HepG2 (cell line): Measurements from ENCODE around the gene PARP15. TPM values are rescaled to one million over a fixed set of nuclear protein-coding genes. Genes with fewer than 3 reads are reported as not detected.

Experiments used
- ATAC-seq: fragments of 200-7000 bp; cut with Tn5 transposase; 3 replicates; pipeline ENCODE4 v1.9.1; 2020; ENCODE audit warnings: mild to moderate bottlenecking, moderate library complexity
- BruUV-seq: library from RNA; stranded (reverse); fragments of 400-500 nt; replicated peaks from 2 replicates; lab custom pipeline; 2021; lab: Mats Ljungman, UMichigan
- CTCF ChIA-PET: fragments of 300-600 bp; formaldehyde crosslinking; extraction: SDS; loops from one replicate; lab custom pipeline; 2021; ENCODE audit warnings: low total read pairs, inconsistent platforms, low intra/inter-chr PET ratio; lab: Yijun Ruan, JAX
- POLR2A ChIA-PET: fragments of 350-600 bp; sonication (Branson Sonifier 250); formaldehyde crosslinking; loops from one replicate; lab custom pipeline; 2020; ENCODE audit warnings: antibody characterized with exemption, inconsistent platforms; lab: Yijun Ruan, JAX
- DNase-seq: peaks from one replicate; pipeline ENCODE4 v3.0.0-alpha.2; 2015; ENCODE audit warnings: low spot score
- FAIRE-seq: peaks from 3 replicates; lab custom pipeline; 2011; peaks lifted over from hg19 to GRCh38; lab: Jason Lieb, UNC
- H2AFZ ChIP-seq: one replicate; pipeline ENCODE4 v1.6.1; 2011; ENCODE audit warnings: low read length, inconsistent platforms
- H3K27ac ChIP-seq: fragments of 300-600 bp; 3 replicates; pipeline ENCODE4 v1.8.0; 2011; ENCODE audit warnings: mixed run types, mild to moderate bottlenecking, mixed read lengths, low read length, inconsistent platforms; ENCODE audit not compliant: insufficient read depth; ENCODE audit errors: extremely low read length
- H3K27me3 ChIP-seq, 2 experiments: fragments of 200-600 bp in 1 of 2; 2 replicates in 1 of 2; 3 replicates in 1 of 2; pipeline versions ENCODE4 v1.6.0 to v1.8.0; 2011; ENCODE audit warnings: low read length in 2 of 2, mild to moderate bottlenecking in 2 of 2, moderate library complexity in 2 of 2, inconsistent platforms in 1 of 2; ENCODE audit not compliant: insufficient read depth in 2 of 2, control insufficient read depth in 1 of 2
- H3K36me3 ChIP-seq, 2 experiments: fragments of 200-600 bp in 1 of 2; replicated peaks in 1 of 2; 2 replicates in 1 of 2; 3 replicates in 1 of 2; pipeline versions ENCODE4 v1.5.1 to v1.8.0; 2011; ENCODE audit warnings: low read length in 2 of 2, inconsistent platforms in 1 of 2; ENCODE audit not compliant: insufficient read depth in 2 of 2, control insufficient read depth in 1 of 2
- H3K4me1 ChIP-seq: 2 replicates; pipeline ENCODE4 v1.5.1; 2012; ENCODE audit warnings: low read length, inconsistent platforms; ENCODE audit not compliant: insufficient read depth
- H3K4me2 ChIP-seq: 2 replicates; pipeline ENCODE4 v1.6.0; 2011; ENCODE audit warnings: low read depth, low read length, inconsistent platforms
- H3K4me3 ChIP-seq, 3 experiments: fragments of 200-600 bp in 1 of 3; sonication (generic), shearing (Covaris generic) in 1 of 3; replicated peaks in 1 of 3; 2 replicates each; pipeline ENCODE4 v1.5.1; 2011 to 2016; ENCODE audit warnings: low read length in 3 of 3, inconsistent platforms in 2 of 3, low read depth in 2 of 3, mild to moderate bottlenecking in 2 of 3, control low read depth in 1 of 3, mixed read lengths in 1 of 3; ENCODE audit not compliant: insufficient read depth in 1 of 3
- H3K79me2 ChIP-seq: one replicate; pipeline ENCODE4 v1.6.1; 2011; ENCODE audit warnings: low read length, inconsistent platforms; ENCODE audit not compliant: insufficient read depth
- H3K9ac ChIP-seq: 2 replicates; pipeline ENCODE4 v1.6.0; 2011; ENCODE audit warnings: mild to moderate bottlenecking, low read depth, low read length, inconsistent platforms; ENCODE audit not compliant: insufficient read depth
- H3K9me3 ChIP-seq: 2 replicates; pipeline ENCODE4 v1.5.1; 2012; ENCODE audit warnings: mild to moderate bottlenecking, low read length
- H4K20me1 ChIP-seq: 2 replicates; pipeline ENCODE4 v1.6.0; 2011; ENCODE audit warnings: inconsistent platforms, mild to moderate bottlenecking, low read length, moderate library complexity; ENCODE audit not compliant: insufficient read depth
- ETV5 ChIP-seq: IDR thresholded peaks from 2 replicates; pipeline ENCODE4 v1.6.1; 2018; ENCODE audit warnings: missing biosample characterization, missing genetic modification reagents, inconsistent platforms, borderline replicate concordance
- MEF2D ChIP-seq: sonication (generic); formaldehyde crosslinking; IDR thresholded peaks from 2 replicates; pipeline ENCODE4 v1.5.1; 2020; ENCODE audit warnings: mild to moderate bottlenecking, missing genetic modification reagents
- MIER2 ChIP-seq: IDR thresholded peaks from 2 replicates; pipeline ENCODE4 v1.6.1; 2016; ENCODE audit warnings: missing biosample characterization, missing genetic modification reagents
- ZFAT ChIP-seq: sonication (generic); formaldehyde crosslinking; conservative IDR thresholded peaks from 2 replicates; pipeline ENCODE4 v1.8.1; 2023; ENCODE audit warnings: missing genetic modification reagents, inconsistent platforms
- ZNF138 ChIP-seq: sonication (generic); formaldehyde crosslinking; IDR thresholded peaks from 2 replicates; pipeline ENCODE4 v1.5.0; 2020; ENCODE audit warnings: mild to moderate bottlenecking, low read depth, missing genetic modification reagents
- WGBS: methylation state at CpG from one replicate; pipeline ENCODE4 v1.1.6; 2017; ENCODE audit warnings: low lambda C conversion rate; 5-methylcytosine and 5-hydroxymethylcytosine counted together
- in situ Hi-C: cut with HindIII; loops from 2 replicates; pipeline ENCODE4 v1.10.0; 2017; ENCODE audit warnings: low pct_unique_long_range_greater_than_20kb; ENCODE audit not compliant: extremely low pct_ligation_motif_present
- intact Hi-C: fragments of 100-400 bp; cut with micrococcal nuclease; formaldehyde crosslinking; loops from one replicate; pipeline ENCODE4 v1.10.0; 2022; ENCODE audit not compliant: unreplicated experiment
- polyA plus RNA-seq, 8 experiments: library from polyadenylated mRNA; depleted of rRNA in 3 of 8; stranded (reverse) in 7 of 8; unstranded in 1 of 8; fragments of >200 nt; fragmentation: Illumina TruSeq in 4 of 8; extraction: Trizol in 4 of 8; gene quantifications; 2 replicates each; pipeline versions ENCODE4 v1.2.1 to v1.2.3, GENCODE V29; 2011 to 2016; ENCODE audit warnings: low read depth in 4 of 8, missing spikeins in 1 of 8, mixed read lengths in 1 of 8; ENCODE audit not compliant: insufficient read depth in 1 of 8
- total RNA-seq, 5 experiments: library from RNA; depleted of rRNA; stranded (reverse); fragments of >200 nt; fragmentation: Illumina TruSeq; extraction: Trizol; gene quantifications; 2 replicates each; pipeline ENCODE4 v1.2.3, GENCODE V29; 2016; ENCODE audit warnings: low read depth in 1 of 5
- TF ChIP-seq, protein P1 (sequence below): sonication (generic); formaldehyde crosslinking; IDR thresholded peaks from 2 replicates; pipeline ENCODE4 v1.5.0; 2020; ENCODE audit warnings: missing genetic modification reagents

PARP15 gene
- total and polyA plus RNA-seq, 2 of the 13 experiments (the other 11 are each of a cell fraction or from before 2014, with no cell fraction given), result 0.02 TPM; not detected in 1

DNA sequence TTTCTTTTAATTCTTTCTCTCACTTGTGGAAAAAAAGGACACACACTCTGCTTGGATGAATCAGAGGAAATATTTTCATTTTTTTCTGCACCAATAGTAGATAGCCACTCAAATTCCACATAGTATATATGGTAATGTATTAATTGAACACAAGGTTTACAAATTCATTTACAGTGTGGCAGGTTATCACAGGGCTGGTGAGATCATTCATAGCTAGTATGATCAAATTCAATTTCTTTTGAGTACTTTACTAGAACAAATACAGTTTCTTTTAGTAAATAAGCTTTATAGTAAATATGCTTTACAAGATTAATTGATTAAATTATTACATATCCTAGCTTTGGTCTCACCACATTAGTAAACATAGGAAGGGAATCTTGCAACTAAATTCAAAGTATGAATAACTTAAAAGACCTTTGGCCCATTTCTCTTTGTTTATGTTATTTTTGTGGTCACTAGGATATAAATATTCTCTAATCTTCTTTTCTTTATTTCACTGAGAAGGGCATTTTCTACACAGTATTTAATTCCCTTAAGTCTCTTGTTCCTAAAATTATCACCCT, 63.1 kb downstream of the PARP15 start (continued):
- no peak for TF ChIP-seq ETV5 (CRISPR knock-in tag)
- TF ChIP-seq MIER2 (CRISPR knock-in tag), result no peak
- TF ChIP-seq ZNF138 (CRISPR knock-in tag), result no peak
- TF ChIP-seq, protein P1, sequence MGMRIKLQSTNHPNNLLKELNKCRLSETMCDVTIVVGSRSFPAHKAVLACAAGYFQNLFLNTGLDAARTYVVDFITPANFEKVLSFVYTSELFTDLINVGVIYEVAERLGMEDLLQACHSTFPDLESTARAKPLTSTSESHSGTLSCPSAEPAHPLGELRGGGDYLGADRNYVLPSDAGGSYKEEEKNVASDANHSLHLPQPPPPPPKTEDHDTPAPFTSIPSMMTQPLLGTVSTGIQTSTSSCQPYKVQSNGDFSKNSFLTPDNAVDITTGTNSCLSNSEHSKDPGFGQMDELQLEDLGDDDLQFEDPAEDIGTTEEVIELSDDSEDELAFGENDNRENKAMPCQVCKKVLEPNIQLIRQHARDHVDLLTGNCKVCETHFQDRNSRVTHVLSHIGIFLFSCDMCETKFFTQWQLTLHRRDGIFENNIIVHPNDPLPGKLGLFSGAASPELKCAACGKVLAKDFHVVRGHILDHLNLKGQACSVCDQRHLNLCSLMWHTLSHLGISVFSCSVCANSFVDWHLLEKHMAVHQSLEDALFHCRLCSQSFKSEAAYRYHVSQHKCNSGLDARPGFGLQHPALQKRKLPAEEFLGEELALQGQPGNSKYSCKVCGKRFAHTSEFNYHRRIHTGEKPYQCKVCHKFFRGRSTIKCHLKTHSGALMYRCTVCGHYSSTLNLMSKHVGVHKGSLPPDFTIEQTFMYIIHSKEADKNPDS (CRISPR knock-in tag), result no peak
- no peak for TF ChIP-seq MEF2D (CRISPR knock-in tag)

GRCh38 chr3:122642935-122643334, 65.5 kb downstream of the PARP15 start:
- in situ Hi-C loops, result no loop called here
- FAIRE-seq (no peak), DNase-seq (no peak), ATAC-seq (no peak)
- TF ChIP-seq ZFAT (CRISPR knock-in tag), result no peak
- Histone ChIP-seq H3K9me3 (no peaks in the 10 kb centered on the region), H3K27ac (no peak overlapping the region), H4K20me1 (no peaks in the 10 kb centered on the region), H3K27me3 (peaks cover 5 to 29% of the 10 kb centered on the region in 2 experiments; a peak in 4 of 5 replicates), H3K4me2 (no peak overlapping the region), H3K79me2 (no peaks in the 10 kb centered on the region), H3K4me1 (no peaks in the 10 kb centered on the region), H2AFZ (no peak overlapping the region), H3K4me3 (no peak overlapping the region), H3K36me3 (no peaks in the 10 kb centered on the region), H3K9ac (no peak overlapping the region)
- WGBS, result 46% methylated on average over 2 of the region's 2 CpGs
- ChIA-PET POLR2A (no interaction called here), CTCF (no interaction called here)
- BruUV-seq, result no TSS peak
- intact Hi-C loops, result no loop called here
